M059J (cell line): ENCODE measurements around the gene SH2D5. TPM values are rescaled to one million over a fixed set of nuclear protein-coding genes. Genes with fewer than 3 reads are reported as not detected.
"Not testable (repeated sequence)": the region's sequence is repeated elsewhere in the genome, so short reads cannot be mapped to it uniquely, and the experiment has no call there.

Experiments
- DNase-seq: peaks from one replicate; pipeline ENCODE4 v3.0.0-alpha.2; 2012; ENCODE audit warnings: low read depth
- total RNA-seq: library from RNA; depleted of rRNA; stranded (reverse); fragments of >200 nt; shearing (Covaris generic); gene quantifications from 2 replicates; pipeline ENCODE4 v1.2.3, GENCODE V29; 2014; rRNA removed

SH2D5 gene
- total RNA-seq, 1 experiment from 2014 or later = 2.1 TPM

DNA sequence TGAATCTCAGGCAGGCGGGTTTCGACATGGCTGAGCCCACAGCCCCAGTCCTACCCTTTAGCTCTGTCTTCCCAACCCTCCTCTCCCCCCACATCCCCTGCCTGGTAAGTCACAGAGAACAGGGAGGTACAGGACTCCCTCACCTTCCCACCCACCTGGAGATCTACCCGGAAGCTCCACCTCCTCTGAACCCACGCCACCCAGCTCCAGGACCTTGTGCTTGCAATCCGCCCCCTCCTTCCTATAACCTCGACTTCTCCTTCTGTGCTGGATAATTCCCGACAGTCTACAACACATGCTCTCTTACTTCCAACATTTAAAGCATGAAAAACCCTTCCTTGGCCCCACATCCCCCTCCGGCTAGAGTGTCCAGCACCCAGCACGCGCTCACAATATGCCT, 37.0 kb downstream of the SH2D5 start:
- DNase-seq = no peak

DNA sequence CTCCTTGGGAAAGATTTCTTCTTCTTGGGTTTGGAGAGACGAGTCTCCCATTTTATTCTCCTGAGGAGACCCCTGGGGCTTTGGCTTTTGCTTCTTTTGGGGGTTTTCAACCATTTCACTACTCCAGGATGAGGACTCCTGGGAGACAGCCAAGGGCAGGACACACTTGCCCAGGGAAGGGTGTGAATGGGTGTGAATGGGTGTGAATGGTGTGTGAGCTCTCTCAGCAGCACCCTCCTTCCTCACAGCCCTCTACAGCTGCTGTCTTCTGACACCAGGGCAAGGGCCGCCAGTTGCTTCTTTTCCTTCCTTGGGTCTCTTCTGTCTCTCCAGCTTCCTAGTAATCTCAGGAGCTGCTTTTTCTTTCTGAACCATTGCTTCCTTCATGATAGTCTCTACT, 38.9 kb downstream of the SH2D5 start:
- no peak for DNase-seq

DNA sequence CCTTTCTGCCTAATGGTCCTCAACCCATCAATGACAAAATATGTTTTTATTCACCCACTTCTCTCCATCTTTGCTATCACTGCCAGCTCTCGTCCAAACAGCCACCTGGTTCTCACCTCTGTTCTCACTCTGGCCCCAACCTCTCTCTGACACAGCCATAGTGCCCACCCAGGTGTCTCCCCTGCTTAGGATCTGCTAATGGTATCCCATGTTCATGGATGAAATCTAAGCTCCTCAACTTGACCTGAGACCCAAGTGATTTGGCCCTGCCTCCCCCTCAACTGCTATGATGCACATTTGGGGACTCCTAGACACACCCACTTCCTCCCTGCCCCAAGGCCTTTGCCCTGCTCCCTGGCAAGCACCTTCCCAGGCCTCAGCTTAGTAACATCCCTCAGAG, 40.6 kb downstream of the SH2D5 start:
- DNase-seq = no peak

DNA sequence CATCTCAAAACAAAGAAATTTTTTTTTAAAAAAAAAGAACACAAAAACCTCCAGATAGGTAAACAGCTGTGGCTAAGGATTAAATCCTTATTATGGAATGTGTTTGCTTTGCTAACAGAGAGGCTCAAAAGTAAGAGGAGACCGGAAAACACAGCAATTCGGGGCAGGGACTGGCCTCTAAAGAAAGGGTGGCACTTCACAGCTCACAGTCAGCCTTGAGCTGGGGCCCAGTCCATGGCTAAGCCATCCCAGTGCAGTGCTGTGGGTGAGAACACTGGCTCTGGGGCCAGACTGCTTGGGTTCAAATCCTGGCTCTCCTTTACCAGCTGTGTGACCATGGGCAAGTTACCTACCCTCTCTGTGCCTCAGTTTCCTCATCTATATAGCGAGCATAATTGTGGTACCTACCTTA, 42.9 kb downstream of the SH2D5 start:
- no peak for DNase-seq

DNA sequence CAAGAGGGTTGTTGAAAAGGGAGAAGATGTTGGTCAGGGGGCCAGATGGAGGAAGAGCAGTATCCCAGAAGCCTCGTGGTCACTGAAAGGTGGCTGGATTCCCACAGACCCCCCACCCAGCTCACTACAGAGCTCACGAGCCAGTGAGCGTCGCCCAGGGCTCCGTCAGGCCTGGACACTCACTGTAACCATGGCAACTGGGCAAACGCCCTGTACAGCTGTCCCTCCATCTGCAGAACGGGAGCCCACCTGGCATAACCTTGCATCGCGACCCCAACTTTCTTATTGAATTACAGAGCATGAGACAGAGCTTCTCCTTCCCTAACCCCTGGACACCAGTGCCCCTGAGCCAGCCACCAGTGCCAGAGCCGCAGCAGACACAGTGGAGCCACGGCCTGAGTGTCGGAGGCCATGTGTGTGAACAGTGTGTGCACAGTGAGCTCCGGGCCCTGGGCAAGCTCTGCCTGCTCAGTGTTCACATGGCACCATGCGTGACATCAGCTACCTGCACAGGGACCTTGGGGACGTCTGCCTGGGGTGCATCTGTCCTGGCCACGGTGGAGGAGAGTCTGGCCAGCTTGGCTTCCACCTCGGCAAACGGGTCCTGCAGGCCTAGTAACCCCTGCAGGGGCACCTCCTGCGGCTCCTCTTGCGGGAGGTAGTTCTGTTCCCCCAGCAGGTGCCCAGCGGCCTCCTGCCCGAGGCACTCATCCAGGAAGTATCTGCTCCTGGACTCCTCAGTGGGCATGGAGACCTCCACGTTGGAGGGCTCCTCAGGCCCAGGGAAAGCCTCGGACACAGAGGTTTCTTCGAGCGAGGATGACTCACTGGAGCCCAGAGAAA, 45.4 kb downstream of the SH2D5 start:
- no peak for DNase-seq

DNA sequence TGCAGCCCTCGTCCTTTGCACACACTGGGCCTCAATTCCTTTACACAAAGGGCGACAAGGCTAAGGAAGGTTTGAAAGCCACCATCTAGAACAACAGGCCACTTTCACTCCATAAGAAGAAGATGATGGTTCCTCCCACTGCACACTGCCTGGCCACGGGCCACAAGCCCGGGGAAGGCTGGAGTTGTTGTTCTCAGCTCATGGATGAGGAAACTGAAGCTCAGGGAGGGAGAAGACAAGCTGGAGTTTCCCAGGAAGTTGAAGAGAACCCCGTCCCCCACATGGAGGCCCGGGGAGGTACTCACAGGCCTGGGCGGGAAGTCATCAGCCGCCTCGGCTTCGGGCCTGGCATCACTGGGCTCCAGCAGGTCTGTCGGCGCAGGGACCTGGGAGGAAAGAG, 46.8 kb downstream of the SH2D5 start:
- DNase-seq = no peak

DNA sequence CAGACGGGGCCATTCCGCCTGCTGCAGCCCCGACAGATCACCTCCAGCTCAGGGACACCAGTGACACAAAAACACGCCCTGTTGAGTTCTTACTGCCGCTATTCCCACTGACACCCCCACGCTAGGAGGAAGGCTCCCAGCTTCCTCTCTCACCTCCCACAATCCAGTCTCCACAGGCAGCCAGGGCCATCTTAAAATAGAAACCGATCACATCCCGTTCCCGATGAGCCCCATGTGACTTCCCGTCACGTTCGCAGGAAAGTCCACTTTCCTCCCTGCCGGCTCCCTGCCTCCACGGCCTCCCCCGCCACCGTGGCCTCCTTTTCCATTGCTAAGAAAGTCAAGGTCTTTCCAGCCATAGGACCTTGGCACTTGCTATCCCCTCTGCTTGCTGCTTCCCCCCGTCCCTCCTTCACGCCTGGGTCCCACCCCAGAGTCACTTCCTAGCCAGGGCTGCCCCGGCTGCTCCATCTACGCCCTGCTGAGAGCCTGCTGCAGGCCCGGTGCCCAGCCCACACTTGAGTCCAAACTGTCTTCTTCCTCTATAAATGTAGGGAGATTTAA, 47.3 kb downstream of the SH2D5 start:
- DNase-seq = no peak

DNA sequence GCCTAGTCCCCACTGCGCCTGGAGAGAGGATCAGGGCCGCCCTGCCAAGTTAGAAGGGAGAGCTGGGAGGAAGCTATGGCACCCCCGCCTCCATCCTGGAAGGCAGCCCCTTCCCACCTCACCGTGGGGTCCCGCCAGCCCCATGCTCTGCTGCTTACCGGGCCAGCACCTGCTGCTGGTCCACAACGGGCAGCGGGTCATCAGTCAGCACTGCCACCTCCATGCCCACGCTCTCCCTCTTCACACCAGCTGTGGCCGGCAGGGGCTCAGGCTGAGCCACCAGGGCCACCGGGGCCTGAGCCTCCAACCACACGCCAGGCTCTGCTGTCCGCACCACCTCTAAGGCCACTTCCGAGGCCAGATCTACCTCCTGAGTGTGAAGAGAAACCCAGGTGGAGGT, 47.9 kb downstream of the SH2D5 start:
- no peak for DNase-seq

DNA sequence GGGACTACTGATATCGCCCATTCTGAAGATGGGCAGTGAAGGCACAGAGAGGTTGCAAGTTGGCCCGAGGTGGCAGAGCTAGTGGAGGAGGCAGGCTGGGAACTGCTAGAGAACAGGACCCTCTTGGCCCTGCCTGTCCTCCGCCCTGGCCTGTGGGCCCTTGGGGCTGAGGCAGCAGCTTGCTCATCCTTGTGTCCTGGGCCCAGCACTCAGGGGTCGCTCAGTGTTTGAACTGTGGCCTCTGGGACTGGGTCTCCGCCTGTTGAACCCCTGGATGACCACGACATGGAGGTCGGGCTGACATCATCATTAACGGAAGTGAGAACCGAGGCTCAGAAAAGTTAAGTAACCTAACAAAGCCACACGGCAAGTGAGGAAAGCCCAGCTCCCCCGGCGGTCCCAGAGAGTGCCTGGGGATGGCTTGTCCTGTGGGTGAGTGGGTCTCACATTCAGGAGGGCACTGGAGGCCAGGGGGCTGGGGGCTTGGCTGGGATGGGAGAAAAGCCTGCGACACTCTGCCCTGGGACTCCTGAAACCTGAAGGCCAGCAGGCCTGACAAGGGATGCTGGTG, 48.4 kb downstream of the SH2D5 start:
- DNase-seq = no peak

DNA sequence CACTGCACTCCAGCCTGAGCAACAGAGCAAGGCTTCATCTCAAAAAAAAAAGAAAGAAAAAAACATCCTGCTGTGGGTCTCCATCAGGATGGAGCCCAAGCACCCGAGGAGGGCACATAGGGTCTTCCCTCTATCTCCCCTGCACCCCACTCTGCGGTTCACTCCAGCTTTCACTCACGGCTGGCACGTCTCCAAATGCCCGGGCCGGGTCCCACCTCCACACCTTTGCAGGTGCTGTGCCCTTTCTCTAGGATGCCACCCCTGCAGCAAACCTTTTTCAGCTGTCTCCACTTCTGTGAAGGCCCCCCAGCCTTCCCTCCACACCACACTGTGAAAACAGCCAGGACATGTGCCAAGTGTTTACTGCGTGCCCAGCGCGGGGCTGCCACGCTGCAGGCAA, 48.9 kb downstream of the SH2D5 start:
- no peak for DNase-seq

DNA sequence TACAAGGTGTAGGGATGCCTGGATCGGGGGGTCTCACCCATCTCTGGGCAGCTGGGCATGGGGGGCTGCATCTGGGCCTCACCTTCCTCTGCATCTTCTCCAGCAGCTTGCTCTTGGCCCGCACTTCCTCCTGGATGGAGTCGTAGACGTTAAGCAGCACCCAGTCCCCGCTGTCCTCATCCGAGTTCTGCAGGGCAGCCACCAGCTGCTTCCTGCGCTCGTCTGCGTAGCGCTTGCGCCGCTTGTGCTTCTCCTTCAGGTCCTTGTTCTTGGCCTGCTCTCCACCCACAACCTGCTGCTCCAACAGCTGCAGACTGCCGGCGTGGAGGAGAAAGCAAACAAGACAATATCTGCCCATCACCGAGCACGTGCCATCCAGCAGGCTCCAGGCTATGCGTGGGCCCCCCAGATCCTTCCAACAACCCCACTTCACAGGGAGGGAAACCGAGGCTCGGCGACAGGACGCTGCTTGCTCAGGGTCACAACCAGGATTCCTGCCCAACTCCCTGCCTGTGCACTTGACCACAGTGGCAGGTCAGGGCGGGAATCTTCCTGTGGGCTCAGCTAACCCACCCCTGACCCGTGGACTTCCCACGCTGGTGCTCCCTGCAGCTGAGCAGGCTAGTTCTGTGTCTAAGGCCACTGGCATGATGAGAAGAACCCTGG, 49.8 kb downstream of the SH2D5 start:
- DNase-seq = no peak

DNA sequence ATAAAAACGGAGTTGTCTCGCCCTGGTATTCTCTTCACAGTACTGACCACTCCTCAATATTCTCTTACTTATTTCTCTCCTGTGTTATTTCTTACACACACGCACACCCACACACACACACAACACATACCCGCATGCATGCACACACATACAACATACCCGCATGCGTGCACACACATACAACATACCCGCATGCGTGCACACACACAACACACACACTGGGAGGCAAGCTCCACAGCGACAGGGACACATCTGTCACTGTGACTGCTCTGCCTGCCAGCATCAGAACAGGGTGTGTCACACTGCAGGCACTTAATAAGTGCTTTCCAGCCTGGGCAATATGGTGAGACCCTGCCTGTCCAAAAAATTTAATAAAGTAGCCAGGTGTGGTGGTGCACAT, 50.5 kb downstream of the SH2D5 start:
- DNase-seq = no peak

DNA sequence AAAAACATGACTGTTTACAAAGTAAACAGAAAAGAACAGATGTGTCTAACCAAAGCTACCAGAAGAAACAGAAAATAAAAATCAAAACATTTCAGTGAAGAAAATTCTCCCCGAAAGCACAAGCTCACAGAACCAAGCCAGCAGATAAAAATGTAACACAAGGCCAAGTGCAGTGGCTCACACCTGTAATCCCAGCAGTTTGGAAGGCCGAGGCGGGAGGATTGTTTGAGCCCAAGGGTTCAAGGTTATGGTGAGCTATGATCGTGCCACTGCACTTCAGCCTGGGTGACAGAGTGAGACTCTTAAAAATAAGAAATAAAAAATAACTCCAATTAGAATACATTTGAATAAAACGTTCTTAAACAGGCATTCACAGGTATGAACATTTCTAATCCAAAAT, 52.2 kb downstream of the SH2D5 start:
- no peak for DNase-seq

DNA sequence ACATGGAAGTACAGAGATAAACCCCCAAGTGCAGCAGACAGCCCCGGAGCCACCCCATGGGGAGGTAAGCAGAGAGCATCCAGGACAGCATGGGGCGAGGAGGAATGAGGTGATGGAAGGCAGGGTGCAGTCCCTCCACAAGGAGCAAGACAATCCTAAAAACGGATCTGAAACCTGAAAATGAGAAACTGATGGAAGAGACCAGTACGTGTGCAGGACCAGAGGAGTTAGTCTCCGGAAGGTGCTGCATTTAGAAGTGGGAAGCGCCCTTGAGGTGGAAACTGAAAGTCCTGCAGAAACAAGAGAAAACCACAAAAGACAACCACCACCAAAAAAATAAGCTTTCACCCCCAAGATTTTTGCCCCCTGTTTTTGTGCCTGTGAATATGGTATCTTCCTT, 53.9 kb downstream of the SH2D5 start:
- no peak for DNase-seq

DNA sequence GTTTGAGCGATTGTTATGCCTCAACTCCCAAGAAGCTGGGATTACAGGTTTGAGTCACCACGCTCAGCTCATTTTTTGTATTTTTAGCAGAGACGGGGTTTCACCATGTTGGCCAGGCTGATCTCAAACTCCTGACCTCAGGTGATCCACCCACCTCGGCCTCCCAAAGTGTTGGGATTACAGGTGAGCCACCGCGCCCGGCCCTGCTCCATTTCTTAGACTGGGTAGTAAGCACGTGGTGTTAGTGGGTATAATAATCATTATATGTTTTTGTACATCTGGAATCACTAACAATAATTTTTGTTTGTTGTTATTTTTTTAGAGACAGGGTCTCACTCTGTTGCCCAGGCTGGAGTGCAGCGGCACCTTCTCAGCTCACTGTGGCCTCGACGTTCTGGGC, 58.9 kb downstream of the SH2D5 start:
- not testable (repeated sequence) for DNase-seq

DNA sequence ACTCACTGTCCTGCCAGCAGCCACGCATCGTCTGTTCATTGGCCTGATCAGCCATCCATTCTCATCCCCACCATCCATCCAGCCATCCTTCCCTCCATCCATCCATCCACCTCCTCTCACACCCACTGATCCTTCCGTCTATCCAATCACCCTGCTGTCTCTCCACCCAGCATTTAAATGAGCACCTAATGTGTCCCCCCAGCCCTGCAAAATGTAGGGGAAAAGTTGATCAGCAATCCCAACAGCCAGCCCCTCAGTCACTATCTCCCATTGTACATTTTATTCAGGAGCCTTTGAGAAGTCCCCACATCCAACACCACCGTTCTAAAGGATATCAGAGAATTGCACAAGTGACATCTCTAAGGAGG, 60.3 kb downstream of the SH2D5 start:
- no peak for DNase-seq

DNA sequence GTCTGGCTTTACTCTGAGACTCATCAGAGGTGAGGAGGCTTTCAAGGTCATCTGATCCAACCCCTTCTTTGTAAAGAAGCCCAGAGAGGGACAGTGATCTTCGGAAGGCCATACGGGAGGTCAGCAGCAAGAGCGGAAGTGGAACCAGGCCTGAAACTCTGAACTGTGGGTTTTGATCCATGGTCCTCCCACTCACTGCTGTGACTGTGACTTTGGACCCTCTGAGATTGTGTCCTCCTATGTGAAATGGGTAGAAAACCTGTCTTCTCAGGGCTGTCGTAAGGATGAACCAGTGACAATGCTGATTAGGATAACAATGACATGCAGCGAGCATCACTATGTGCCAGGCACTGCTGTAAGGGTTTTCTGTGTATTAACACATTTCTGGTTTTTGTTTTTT, 61.6 kb downstream of the SH2D5 start:
- no peak for DNase-seq

Other genes with a start within 250 kb of the SH2D5 start
- 5.2 and 7.2 TPM in 2 replicates for gene CAMK2N1, start 246.5 kb downstream of the SH2D5 start, total RNA-seq
- gene MUL1, start 224.6 kb downstream of the SH2D5 start, total RNA-seq = 38.3 and 48.8 TPM in 2 replicates
- 3.5 and 5.0 TPM in 2 replicates for gene FAM43B, start 180.1 kb downstream of the SH2D5 start, total RNA-seq
- 1.1 and 2.1 TPM in 2 replicates for gene CDA, start 143.6 kb downstream of the SH2D5 start, total RNA-seq
- gene PINK1, start 99.2 kb downstream of the SH2D5 start, total RNA-seq = 151 and 194 TPM in 2 replicates
- gene DDOST, start 71.3 kb downstream of the SH2D5 start, total RNA-seq = 582 and 590 TPM in 2 replicates
- gene KIF17, start 14.7 kb downstream of the SH2D5 start, total RNA-seq = 0.59 and 0.86 TPM in 2 replicates
- 213 and 371 TPM in 2 replicates for gene HP1BP3, start 54.6 kb upstream of the SH2D5 start, total RNA-seq